ENCODE measurements around the gene KCNQ1OT1.

KCNQ1OT1 gene

DNA sequence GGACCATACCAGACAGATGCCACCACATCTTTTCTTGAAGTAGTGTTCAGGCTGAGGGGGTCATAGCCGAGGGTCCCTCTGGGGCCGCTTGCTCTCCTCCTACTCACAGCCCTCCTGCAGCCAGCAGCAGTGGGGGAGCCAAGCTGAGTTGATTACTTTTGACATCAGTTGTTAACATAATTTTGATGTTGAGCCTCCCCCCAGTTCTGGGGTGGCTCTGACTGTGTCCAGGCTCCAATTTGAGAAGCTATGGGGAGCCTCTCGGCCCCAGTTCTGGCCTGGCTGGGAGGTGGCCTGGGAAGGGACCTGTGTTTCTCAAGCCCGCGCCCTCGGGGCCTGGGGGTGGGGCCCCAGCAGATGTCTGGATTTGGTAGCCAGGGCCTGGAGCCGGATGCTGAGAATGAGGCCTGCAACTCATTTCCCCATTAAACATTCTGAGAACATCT, 47.9 kb downstream of the KCNQ1OT1 start:
- no peaks in the 10 kb centered on the region for H3K36me3 ChIP-seq (ENCODE audit: control insufficient read depth in 2 of 2, insufficient read depth in 1 of 2, low read length in 2 of 2)
- TF ChIP-seq REPIN1 (tag by site-specific recombination; IDR thresholded peaks at IDR 0.05; ENCODE audit: low read depth), result no peak
- TF ChIP-seq ZNF140 (tag by site-specific recombination; IDR thresholded peaks at IDR 0.05), result no peak
- TF ChIP-seq, protein P1, sequence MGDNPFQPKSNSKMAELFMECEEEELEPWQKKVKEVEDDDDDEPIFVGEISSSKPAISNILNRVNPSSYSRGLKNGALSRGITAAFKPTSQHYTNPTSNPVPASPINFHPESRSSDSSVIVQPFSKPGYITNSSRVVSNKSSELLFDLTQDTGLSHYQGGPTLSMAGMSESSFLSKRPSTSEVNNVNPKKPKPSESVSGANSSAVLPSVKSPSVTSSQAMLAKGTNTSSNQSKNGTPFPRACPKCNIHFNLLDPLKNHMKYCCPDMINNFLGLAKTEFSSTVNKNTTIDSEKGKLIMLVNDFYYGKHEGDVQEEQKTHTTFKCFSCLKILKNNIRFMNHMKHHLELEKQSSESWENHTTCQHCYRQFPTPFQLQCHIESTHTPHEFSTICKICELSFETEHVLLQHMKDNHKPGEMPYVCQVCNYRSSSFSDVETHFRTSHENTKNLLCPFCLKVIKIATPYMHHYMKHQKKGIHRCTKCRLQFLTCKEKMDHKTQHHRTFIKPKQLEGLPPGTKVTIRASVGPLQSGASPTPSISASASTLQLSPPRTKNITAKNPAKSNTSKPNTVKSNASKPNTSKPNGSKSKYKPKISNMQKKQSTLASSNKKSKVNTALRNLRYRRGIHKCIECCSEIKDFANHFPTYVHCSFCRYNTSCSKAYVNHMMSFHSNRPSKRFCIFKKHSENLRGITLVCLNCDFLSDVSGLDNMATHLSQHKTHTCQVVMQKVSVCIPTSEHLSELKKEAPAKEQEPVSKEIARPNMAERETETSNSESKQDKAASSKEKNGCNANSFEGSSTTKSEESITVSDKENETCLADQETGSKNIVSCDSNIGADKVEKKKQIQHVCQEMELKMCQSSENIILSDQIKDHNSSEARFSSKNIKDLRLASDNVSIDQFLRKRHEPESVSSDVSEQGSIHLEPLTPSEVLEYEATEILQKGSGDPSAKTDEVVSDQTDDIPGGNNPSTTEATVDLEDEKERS (tag by site-specific recombination; IDR thresholded peaks at IDR 0.05), result no peak
- TF ChIP-seq MEIS1 (CRISPR knock-in tag; IDR thresholded peaks at IDR 0.05; ENCODE audit: borderline replicate concordance), result no peak
- TF ChIP-seq ZNF624 (tag by site-specific recombination; IDR thresholded peaks at IDR 0.05), result no peak
- no peak for TF ChIP-seq ZNF155 (tag by site-specific recombination; IDR thresholded peaks at IDR 0.05)
- TF ChIP-seq, protein P2, sequence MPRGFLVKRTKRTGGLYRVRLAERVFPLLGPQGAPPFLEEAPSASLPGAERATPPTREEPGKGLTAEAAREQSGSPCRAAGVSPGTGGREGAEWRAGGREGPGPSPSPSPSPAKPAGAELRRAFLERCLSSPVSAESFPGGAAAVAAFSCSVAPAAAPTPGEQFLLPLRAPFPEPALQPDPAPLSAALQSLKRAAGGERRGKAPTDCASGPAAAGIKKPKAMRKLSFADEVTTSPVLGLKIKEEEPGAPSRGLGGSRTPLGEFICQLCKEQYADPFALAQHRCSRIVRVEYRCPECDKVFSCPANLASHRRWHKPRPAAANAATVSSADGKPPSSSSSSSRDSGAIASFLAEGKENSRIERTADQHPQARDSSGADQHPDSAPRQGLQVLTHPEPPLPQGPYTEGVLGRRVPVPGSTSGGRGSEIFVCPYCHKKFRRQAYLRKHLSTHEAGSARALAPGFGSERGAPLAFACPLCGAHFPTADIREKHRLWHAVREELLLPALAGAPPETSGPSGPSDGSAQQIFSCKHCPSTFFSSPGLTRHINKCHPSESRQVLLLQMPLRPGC (tag by site-specific recombination; IDR thresholded peaks at IDR 0.05), result no peak
- TF ChIP-seq ZNF791 (tag by site-specific recombination; IDR thresholded peaks at IDR 0.05), result no peak
- TF ChIP-seq, protein P3, sequence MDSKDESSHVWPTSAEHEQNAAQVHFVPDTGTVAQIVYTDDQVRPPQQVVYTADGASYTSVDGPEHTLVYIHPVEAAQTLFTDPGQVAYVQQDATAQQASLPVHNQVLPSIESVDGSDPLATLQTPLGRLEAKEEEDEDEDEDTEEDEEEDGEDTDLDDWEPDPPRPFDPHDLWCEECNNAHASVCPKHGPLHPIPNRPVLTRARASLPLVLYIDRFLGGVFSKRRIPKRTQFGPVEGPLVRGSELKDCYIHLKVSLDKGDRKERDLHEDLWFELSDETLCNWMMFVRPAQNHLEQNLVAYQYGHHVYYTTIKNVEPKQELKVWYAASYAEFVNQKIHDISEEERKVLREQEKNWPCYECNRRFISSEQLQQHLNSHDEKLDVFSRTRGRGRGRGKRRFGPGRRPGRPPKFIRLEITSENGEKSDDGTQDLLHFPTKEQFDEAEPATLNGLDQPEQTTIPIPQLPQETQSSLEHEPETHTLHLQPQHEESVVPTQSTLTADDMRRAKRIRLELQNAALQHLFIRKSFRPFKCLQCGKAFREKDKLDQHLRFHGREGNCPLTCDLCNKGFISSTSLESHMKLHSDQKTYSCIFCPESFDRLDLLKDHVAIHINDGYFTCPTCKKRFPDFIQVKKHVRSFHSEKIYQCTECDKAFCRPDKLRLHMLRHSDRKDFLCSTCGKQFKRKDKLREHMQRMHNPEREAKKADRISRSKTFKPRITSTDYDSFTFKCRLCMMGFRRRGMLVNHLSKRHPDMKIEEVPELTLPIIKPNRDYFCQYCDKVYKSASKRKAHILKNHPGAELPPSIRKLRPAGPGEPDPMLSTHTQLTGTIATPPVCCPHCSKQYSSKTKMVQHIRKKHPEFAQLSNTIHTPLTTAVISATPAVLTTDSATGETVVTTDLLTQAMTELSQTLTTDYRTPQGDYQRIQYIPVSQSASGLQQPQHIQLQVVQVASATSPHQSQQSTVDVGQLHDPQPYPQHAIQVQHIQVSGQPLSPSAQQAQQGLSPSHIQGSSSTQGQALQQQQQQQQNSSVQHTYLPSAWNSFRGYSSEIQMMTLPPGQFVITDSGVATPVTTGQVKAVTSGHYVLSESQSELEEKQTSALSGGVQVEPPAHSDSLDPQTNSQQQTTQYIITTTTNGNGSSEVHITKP (tag by site-specific recombination; IDR thresholded peaks at IDR 0.05), result no peak
- TF ChIP-seq ZFP41 (tag by site-specific recombination; IDR thresholded peaks at IDR 0.05; ENCODE audit: borderline replicate concordance), result no peak
- TF ChIP-seq ZNF561 (tag by site-specific recombination; IDR thresholded peaks at IDR 0.05; ENCODE audit: borderline replicate concordance), result no peak
- no peak for TF ChIP-seq ZNF510 (tag by site-specific recombination; IDR thresholded peaks at IDR 0.05; ENCODE audit: insufficient replicate concordance)
- TF ChIP-seq WT1 (tag by site-specific recombination; IDR thresholded peaks at IDR 0.05), result no peak
- TF ChIP-seq ZNF670 (tag by site-specific recombination; IDR thresholded peaks at IDR 0.05; ENCODE audit: low read depth), result no peak
- TF ChIP-seq ZNF394 (tag by site-specific recombination; IDR thresholded peaks at IDR 0.05; ENCODE audit: borderline replicate concordance), result no peak
- no peak for TF ChIP-seq ZNF175 (tag by site-specific recombination; IDR thresholded peaks at IDR 0.05)
- TF ChIP-seq, protein P4, sequence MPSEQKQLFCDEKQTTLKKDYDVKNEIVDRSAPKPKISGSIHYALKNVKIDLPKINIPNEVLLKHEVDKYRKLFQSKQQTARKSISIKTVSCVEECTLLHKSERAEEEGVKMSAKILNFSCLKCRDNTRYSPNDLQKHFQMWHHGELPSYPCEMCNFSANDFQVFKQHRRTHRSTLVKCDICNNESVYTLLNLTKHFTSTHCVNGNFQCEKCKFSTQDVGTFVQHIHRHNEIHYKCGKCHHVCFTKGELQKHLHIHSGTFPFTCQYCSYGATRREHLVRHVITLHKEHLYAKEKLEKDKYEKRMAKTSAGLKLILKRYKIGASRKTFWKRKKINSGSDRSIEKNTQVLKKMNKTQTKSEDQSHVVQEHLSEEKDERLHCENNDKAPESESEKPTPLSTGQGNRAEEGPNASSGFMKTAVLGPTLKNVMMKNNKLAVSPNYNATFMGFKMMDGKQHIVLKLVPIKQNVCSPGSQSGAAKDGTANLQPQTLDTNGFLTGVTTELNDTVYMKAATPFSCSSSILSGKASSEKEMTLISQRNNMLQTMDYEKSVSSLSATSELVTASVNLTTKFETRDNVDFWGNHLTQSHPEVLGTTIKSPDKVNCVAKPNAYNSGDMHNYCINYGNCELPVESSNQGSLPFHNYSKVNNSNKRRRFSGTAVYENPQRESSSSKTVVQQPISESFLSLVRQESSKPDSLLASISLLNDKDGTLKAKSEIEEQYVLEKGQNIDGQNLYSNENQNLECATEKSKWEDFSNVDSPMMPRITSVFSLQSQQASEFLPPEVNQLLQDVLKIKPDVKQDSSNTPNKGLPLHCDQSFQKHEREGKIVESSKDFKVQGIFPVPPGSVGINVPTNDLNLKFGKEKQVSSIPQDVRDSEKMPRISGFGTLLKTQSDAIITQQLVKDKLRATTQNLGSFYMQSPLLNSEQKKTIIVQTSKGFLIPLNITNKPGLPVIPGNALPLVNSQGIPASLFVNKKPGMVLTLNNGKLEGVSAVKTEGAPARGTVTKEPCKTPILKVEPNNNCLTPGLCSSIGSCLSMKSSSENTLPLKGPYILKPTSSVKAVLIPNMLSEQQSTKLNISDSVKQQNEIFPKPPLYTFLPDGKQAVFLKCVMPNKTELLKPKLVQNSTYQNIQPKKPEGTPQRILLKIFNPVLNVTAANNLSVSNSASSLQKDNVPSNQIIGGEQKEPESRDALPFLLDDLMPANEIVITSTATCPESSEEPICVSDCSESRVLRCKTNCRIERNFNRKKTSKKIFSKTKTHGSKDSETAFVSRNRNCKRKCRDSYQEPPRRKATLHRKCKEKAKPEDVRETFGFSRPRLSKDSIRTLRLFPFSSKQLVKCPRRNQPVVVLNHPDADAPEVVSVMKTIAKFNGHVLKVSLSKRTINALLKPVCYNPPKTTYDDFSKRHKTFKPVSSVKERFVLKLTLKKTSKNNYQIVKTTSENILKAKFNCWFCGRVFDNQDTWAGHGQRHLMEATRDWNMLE (tag by site-specific recombination; conservative IDR thresholded peaks at IDR 0.05; ENCODE audit: low read depth), result no peak
- no peak for TF ChIP-seq ZNF214 (tag by site-specific recombination; IDR thresholded peaks at IDR 0.05; ENCODE audit: borderline replicate concordance)
- TF ChIP-seq ZNF585B (tag by site-specific recombination; IDR thresholded peaks at IDR 0.05), result no peak
- no peaks in the 10 kb centered on the region for H3K9me3 ChIP-seq (ENCODE audit: control insufficient read depth, insufficient read depth, low read depth, low read length)
- H3K27ac ChIP-seq (ENCODE audit: extremely low read depth, low read depth, low read length), result no peak overlapping the region
- no peak overlapping the region for H3K4me3 ChIP-seq (ENCODE audit: low read depth, low read length)
- no peaks in the 10 kb centered on the region for H3K4me1 ChIP-seq (ENCODE audit: control insufficient read depth, insufficient read depth, low read length)
- POLR2A ChIA-PET, result no interaction called here
- CTCF ChIA-PET, result interaction anchor here (1.1 kb wide), 1 partner anchor 240 kb away, joined by 3 read pairs; no protein-coding TSS in a partner anchor

Measured in HEK293 (cell line).